HL-60 (cell line): Measurements from ENCODE around the gene TNFRSF8. TPM values are rescaled to one million over a fixed set of nuclear protein-coding genes. Genes with fewer than 3 reads are reported as not detected.

Experiments
- microRNA-seq: library from miRNA; unstranded; fragments of <30 nt; microRNA quantifications from one replicate; pipeline ENCODE4, GENCODE V29; 2018

The TNFRSF8 gene

Small RNAs within 50 kb of the gene (microRNA-seq; reads per million reads assigned to microRNA genes)
- gene MIR4632 = not detected
- not detected for gene MIR6729
- gene MIR7846 = not detected
